ENCODE measurements around the gene TOR1A.

The TOR1A gene

DNA sequence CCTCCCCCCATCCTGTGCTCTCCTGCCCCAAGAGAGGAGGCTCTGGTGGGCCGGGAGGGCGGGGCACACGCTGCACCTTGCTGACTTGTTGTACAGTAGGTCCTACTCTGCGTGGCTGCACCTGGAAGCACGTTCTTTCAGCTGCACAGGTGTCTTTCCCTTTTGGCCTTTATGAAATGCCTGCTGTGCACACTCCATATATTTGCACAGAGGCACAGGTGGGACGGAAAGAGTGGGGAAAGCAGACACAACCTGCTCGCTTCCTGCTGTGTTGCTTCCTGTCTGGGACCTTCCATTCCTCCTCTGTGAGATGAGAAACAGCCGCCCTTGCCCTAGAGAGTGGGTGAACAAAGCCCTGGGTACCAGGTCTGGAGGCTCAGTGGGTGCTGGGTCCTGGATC, 16.1 kb upstream of the TOR1A start:
- no peak for TF ChIP-seq CTCF (conservative IDR thresholded peaks at IDR 0.05; ENCODE audit: low read length)
- no peak for TF ChIP-seq EZH2phosphoT487 (IDR thresholded peaks at IDR 0.05; ENCODE audit: borderline replicate concordance)
- H3K4me3 ChIP-seq (ENCODE audit: low read length, poor library complexity, severe bottlenecking): peak overlapping the region; percentile 39
- H3K9me3 ChIP-seq (ENCODE audit: insufficient read depth, low read depth, low read length): no peaks in the 10 kb centered on the region
- H3K36me3 ChIP-seq (ENCODE audit: insufficient read depth, low read length): no peaks in the 10 kb centered on the region
- H4K20me1 ChIP-seq (ENCODE audit: insufficient read depth, low read length, poor library complexity, severe bottlenecking): no peaks in the 10 kb centered on the region
- no peak overlapping the region for H2AFZ ChIP-seq (ENCODE audit: low read length)
- no peaks in the 10 kb centered on the region for H3K27me3 ChIP-seq (ENCODE audit: insufficient read depth, low read length, poor library complexity, severe bottlenecking)
- no peaks in the 10 kb centered on the region for H3K9me2 ChIP-seq (replicated peaks; ENCODE audit: low read depth, low read length)
- peak overlapping the region; percentile 79 for H3K4me2 ChIP-seq (ENCODE audit: low read depth, low read length, poor library complexity, severe bottlenecking)
- H3K9ac ChIP-seq (ENCODE audit: low read depth, low read length, poor library complexity, severe bottlenecking): peak overlapping the region; percentile 90
- peaks cover 27% of the 10 kb centered on the region for H3K4me1 ChIP-seq (ENCODE audit: insufficient read depth, low read length, poor library complexity, severe bottlenecking)
- H3F3A ChIP-seq (ENCODE audit: low read depth): no peaks in the 10 kb centered on the region
- H3K79me2 ChIP-seq (ENCODE audit: insufficient read depth, low read length): peaks cover 51% of the 10 kb centered on the region

- H3K4me3 ChIP-seq (ENCODE audit: low read length, poor library complexity, severe bottlenecking): peak overlapping the region; percentile 39
- peaks cover 56% of the 10 kb centered on the region for H3K79me2 ChIP-seq (ENCODE audit: insufficient read depth, low read length)
- no peaks in the 10 kb centered on the region for H3K9me2 ChIP-seq (replicated peaks; ENCODE audit: low read depth, low read length)
- no peaks in the 10 kb centered on the region for H4K20me1 ChIP-seq (ENCODE audit: insufficient read depth, low read length, poor library complexity, severe bottlenecking)
- TF ChIP-seq CTCF (conservative IDR thresholded peaks at IDR 0.05; ENCODE audit: low read length) (no peak), EZH2phosphoT487 (IDR thresholded peaks at IDR 0.05; ENCODE audit: borderline replicate concordance) (no peak)
- H3K9ac ChIP-seq (ENCODE audit: low read depth, low read length, poor library complexity, severe bottlenecking): peak overlapping the region; percentile 90
- H3K9me3 ChIP-seq (ENCODE audit: insufficient read depth, low read depth, low read length): no peaks in the 10 kb centered on the region
- no peak overlapping the region for H2AFZ ChIP-seq (ENCODE audit: low read length)
- H3K4me1 ChIP-seq (ENCODE audit: insufficient read depth, low read length, poor library complexity, severe bottlenecking): peaks cover 27% of the 10 kb centered on the region
- no peaks in the 10 kb centered on the region for H3K36me3 ChIP-seq (ENCODE audit: insufficient read depth, low read length)
- H3F3A ChIP-seq (ENCODE audit: low read depth): no peaks in the 10 kb centered on the region
- peak overlapping the region; percentile 79 for H3K4me2 ChIP-seq (ENCODE audit: low read depth, low read length, poor library complexity, severe bottlenecking)
- no peaks in the 10 kb centered on the region for H3K27me3 ChIP-seq (ENCODE audit: insufficient read depth, low read length, poor library complexity, severe bottlenecking)
These were observed 15.5 kb upstream of the TOR1A start for GRCh38 chr9:129839324-129840023.

- no peaks in the 10 kb centered on the region for H3F3A ChIP-seq (ENCODE audit: low read depth)
- H3K9ac ChIP-seq (ENCODE audit: low read depth, low read length, poor library complexity, severe bottlenecking): peak overlapping the region; percentile 90
- H3K4me3 ChIP-seq (ENCODE audit: low read length, poor library complexity, severe bottlenecking): peak overlapping the region; percentile 39
- H3K9me3 ChIP-seq (ENCODE audit: insufficient read depth, low read depth, low read length): no peaks in the 10 kb centered on the region
- H3K4me2 ChIP-seq (ENCODE audit: low read depth, low read length, poor library complexity, severe bottlenecking): peak overlapping the region; percentile 79
- no peak for TF ChIP-seq EZH2phosphoT487 (IDR thresholded peaks at IDR 0.05; ENCODE audit: borderline replicate concordance)
- no peak for TF ChIP-seq CTCF (conservative IDR thresholded peaks at IDR 0.05; ENCODE audit: low read length)
- H3K27me3 ChIP-seq (ENCODE audit: insufficient read depth, low read length, poor library complexity, severe bottlenecking): no peaks in the 10 kb centered on the region
- no peak overlapping the region for H2AFZ ChIP-seq (ENCODE audit: low read length)
- H4K20me1 ChIP-seq (ENCODE audit: insufficient read depth, low read length, poor library complexity, severe bottlenecking): peaks cover 6% of the 10 kb centered on the region
- H3K9me2 ChIP-seq (replicated peaks; ENCODE audit: low read depth, low read length): no peaks in the 10 kb centered on the region
- H3K36me3 ChIP-seq (ENCODE audit: insufficient read depth, low read length): no peaks in the 10 kb centered on the region
- H3K79me2 ChIP-seq (ENCODE audit: insufficient read depth, low read length): peaks cover 63% of the 10 kb centered on the region
- H3K4me1 ChIP-seq (ENCODE audit: insufficient read depth, low read length, poor library complexity, severe bottlenecking): peaks cover 33% of the 10 kb centered on the region
These were observed 14.8 kb upstream of the TOR1A start for GRCh38 chr9:129838707-129839259.
